ENCODE measurements around the gene ZNF639.

DNA sequence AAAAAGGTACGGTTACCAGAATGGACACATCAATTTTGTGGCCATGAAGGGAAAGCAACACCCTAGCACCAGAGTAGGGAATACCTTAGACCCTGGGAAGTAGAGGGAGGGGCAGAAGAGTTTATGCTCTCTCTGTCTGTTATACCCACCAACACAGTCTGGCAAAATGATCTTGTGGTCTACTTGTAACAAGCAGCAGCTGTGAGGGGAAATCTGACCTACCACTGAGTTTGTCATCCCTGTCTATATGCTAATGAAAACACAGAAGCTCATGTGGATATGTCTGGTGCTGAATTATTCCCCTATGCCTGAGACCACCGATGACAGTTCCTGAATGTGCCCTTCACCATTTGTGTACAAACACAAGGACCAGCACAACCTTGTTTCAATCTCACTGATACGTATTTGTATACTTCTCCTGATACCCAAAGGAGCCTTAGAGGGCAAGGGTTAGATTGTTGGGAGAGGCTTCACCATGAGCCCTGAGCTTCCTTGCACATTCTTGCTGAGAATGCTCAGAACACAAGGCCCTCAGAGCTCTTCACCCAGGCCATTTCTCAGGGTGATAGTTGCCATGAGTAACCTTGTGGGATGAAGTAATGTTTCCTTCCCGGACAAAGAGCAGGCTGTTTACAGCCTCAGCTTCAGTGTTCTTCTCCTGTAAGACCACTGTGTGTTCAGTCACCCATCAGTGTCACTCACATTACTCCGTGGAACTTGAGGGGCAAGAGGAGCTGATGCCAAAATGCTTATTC lies 24.7 kb upstream of the ZNF639 start:
- TF ChIP-seq, protein P1, sequence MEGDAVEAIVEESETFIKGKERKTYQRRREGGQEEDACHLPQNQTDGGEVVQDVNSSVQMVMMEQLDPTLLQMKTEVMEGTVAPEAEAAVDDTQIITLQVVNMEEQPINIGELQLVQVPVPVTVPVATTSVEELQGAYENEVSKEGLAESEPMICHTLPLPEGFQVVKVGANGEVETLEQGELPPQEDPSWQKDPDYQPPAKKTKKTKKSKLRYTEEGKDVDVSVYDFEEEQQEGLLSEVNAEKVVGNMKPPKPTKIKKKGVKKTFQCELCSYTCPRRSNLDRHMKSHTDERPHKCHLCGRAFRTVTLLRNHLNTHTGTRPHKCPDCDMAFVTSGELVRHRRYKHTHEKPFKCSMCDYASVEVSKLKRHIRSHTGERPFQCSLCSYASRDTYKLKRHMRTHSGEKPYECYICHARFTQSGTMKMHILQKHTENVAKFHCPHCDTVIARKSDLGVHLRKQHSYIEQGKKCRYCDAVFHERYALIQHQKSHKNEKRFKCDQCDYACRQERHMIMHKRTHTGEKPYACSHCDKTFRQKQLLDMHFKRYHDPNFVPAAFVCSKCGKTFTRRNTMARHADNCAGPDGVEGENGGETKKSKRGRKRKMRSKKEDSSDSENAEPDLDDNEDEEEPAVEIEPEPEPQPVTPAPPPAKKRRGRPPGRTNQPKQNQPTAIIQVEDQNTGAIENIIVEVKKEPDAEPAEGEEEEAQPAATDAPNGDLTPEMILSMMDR (IDR thresholded peaks at IDR 0.05), result no peak
- no peak for TF ChIP-seq POLR2AphosphoS5 (IDR thresholded peaks at IDR 0.05)
- TF ChIP-seq EP300 (IDR thresholded peaks at IDR 0.05), result no peak
